ENCODE data around the gene PEX5. TPM values are rescaled to one million over a fixed set of nuclear protein-coding genes. Genes with fewer than 3 reads are reported as not detected.

PEX5 gene
- total and polyA plus RNA-seq, 8 donors: 14.9 to 37.7 (median 28.8) TPM

- TF ChIP-seq CTCF (IDR thresholded peaks at IDR 0.05): no peak
- peaks cover 0 to 16% (median 4%) of the 10 kb centered on the region in 3 donors for H3K36me3 ChIP-seq
- WGBS, 2 donors: 24 to 32% methylated on average over 2 of the region's 2 CpGs
- H3K9me3 ChIP-seq: no peaks in the 10 kb centered on the region
- intact Hi-C loops (cut with DNase I): no loop called here
- no peak overlapping the region for H3K27ac ChIP-seq
- peak in 3 of 4 donors; percentile 43 to 65 (median 58) for ATAC-seq
- no peaks in the 10 kb centered on the region for H3K4me1 ChIP-seq
- no peak overlapping the region for H3K4me3 ChIP-seq
- no peak for DNase-seq
- no peak for FAIRE-seq
- H3K27me3 ChIP-seq: no peaks in the 10 kb centered on the region
These were observed 8.4 kb downstream of the PEX5 start for GRCh38 chr12:7197841-7198240.

GRCh38 chr12:7203109-7203508 lies 13.6 kb downstream of the PEX5 start:
- Histone ChIP-seq H3K27ac (no peak overlapping the region), H3K9me3 (no peaks in the 10 kb centered on the region), H3K4me1 (no peaks in the 10 kb centered on the region), H3K4me3 (no peak overlapping the region), H3K36me3 (peaks cover 0 to 54% (median 14%) of the 10 kb centered on the region in 3 donors), H3K27me3 (no peaks in the 10 kb centered on the region)
- TF ChIP-seq CTCF (IDR thresholded peaks at IDR 0.05): no peak
- no peak for ATAC-seq
- WGBS, 2 donors: 82 to 85% methylated on average over 4 of the region's 4 CpGs
- intact Hi-C loops (cut with DNase I): no loop called here
- no peak for DNase-seq
- FAIRE-seq: no peak

- Histone ChIP-seq H3K4me1 (no peaks in the 10 kb centered on the region), H3K9me3 (no peaks in the 10 kb centered on the region), H3K4me3 (no peak overlapping the region), H3K36me3 (peaks cover 0 to 74% (median 26%) of the 10 kb centered on the region in 3 donors), H3K27me3 (no peaks in the 10 kb centered on the region), H3K27ac (no peak overlapping the region)
- TF ChIP-seq CTCF (IDR thresholded peaks at IDR 0.05): no peak
- no peak for DNase-seq
- no peak for FAIRE-seq
- no peak for ATAC-seq
- intact Hi-C loops (cut with DNase I): no loop called here
These were observed 15.6 kb downstream of the PEX5 start for GRCh38 chr12:7205091-7205490.

GRCh38 chr12:7206691-7207090 lies 17.2 kb downstream of the PEX5 start:
- intact Hi-C loops (cut with DNase I): no loop called here
- DNase-seq: no peak
- no peak for TF ChIP-seq CTCF (IDR thresholded peaks at IDR 0.05)
- Histone ChIP-seq H3K4me1 (no peaks in the 10 kb centered on the region), H3K36me3 (peaks cover 0 to 76% (median 24%) of the 10 kb centered on the region in 3 donors), H3K9me3 (no peaks in the 10 kb centered on the region), H3K27me3 (no peaks in the 10 kb centered on the region), H3K27ac (no peak overlapping the region), H3K4me3 (no peak overlapping the region)
- no peak for ATAC-seq
- 89 to 92% methylated on average over 3 of the region's 3 CpGs for WGBS, 2 donors
- FAIRE-seq: no peak

GRCh38 chr12:7207866-7208625 lies 18.6 kb downstream of the PEX5 start:
- no peak for TF ChIP-seq CTCF (IDR thresholded peaks at IDR 0.05)
- no peaks in the 10 kb centered on the region for H3K9me3 ChIP-seq
- DNase-seq (no peak), ATAC-seq (no peak), FAIRE-seq (no peak)
- no peak overlapping the region for H3K4me3 ChIP-seq
- intact Hi-C loops (cut with DNase I): no loop called here
- no peak overlapping the region for H3K27ac ChIP-seq
- no peaks in the 10 kb centered on the region for H3K4me1 ChIP-seq
- WGBS, 2 donors: 92 to 95% methylated on average over 10 of the region's 10 CpGs
- peaks cover 0 to 64% (median 24%) of the 10 kb centered on the region in 3 donors for H3K36me3 ChIP-seq
- H3K27me3 ChIP-seq: no peaks in the 10 kb centered on the region
